Activated T-helper 17 cell treated with anti-CD3 and anti-CD28 coated beads, Interleukin-2, amount 50 U/mL, for 72 hours (primary cell): ENCODE data around the gene ABCA1. TPM values are rescaled to one million over a fixed set of nuclear protein-coding genes. Genes with fewer than 3 reads are reported as not detected.

Experiments used
- ATAC-seq: fragments of 150-1000 bp; cut with Tn5 transposase; replicated peaks from 2 replicates; pipeline ENCODE4 v1.10.0; 2021; ENCODE audit warnings: mild to moderate bottlenecking, moderate library complexity
- H3K27ac Mint-ChIP-seq: one replicate; pipeline ENCODE4 v1.8.0; 2022; ENCODE audit warnings: mixed read lengths
- H3K27me3 Mint-ChIP-seq: one replicate; pipeline ENCODE4 v1.8.0; 2022; ENCODE audit warnings: mixed read lengths
- H3K36me3 Mint-ChIP-seq: one replicate; pipeline ENCODE4 v1.8.0; 2022; ENCODE audit warnings: low read depth, mild to moderate bottlenecking, mixed read lengths
- H3K4me1 Mint-ChIP-seq: one replicate; pipeline ENCODE4 v1.8.0; 2022; ENCODE audit warnings: mixed read lengths
- H3K4me3 Mint-ChIP-seq: one replicate; pipeline ENCODE4 v1.8.0; 2022; ENCODE audit warnings: mild to moderate bottlenecking, mixed read lengths
- H3K9me3 Mint-ChIP-seq: one replicate; pipeline ENCODE4 v1.8.0; 2022; ENCODE audit warnings: mixed read lengths
- total RNA-seq, 2 donors: library from RNA; stranded (reverse); gene quantifications; one replicate each; pipeline ENCODE4 v1.2.3, GENCODE V29; 2022

ABCA1 gene
- total RNA-seq, 2 donors from 2014 or later, result 4.3 to 5.4 TPM

DNA sequence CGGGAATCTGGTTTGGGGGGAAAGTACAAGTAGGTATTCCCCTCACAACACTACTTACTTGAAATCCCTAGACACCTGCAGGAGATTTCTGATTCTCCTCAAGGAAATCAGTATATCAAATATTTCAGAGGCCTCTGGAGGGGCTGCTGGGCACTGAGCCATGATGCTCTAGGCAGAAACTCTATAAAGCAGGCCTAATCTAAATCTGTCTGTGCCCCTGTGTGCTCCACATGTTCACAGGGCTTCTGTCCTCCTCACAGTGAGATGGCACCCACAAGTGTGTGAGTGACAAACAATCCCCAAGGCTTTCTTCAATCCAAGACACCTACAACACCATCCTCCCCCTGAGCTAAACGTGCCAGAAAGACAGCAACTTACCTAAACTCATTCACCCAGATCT is 125.0 kb downstream of the ABCA1 start:
- no peak for ATAC-seq
- peaks cover 54% of the 10 kb centered on the region for H3K36me3 Mint-ChIP-seq
- H3K4me3 Mint-ChIP-seq, result no peak overlapping the region
- H3K27ac Mint-ChIP-seq, result no peak overlapping the region
- H3K4me1 Mint-ChIP-seq, result no peaks in the 10 kb centered on the region
- H3K9me3 Mint-ChIP-seq, result no peaks in the 10 kb centered on the region
- no peaks in the 10 kb centered on the region for H3K27me3 Mint-ChIP-seq

DNA sequence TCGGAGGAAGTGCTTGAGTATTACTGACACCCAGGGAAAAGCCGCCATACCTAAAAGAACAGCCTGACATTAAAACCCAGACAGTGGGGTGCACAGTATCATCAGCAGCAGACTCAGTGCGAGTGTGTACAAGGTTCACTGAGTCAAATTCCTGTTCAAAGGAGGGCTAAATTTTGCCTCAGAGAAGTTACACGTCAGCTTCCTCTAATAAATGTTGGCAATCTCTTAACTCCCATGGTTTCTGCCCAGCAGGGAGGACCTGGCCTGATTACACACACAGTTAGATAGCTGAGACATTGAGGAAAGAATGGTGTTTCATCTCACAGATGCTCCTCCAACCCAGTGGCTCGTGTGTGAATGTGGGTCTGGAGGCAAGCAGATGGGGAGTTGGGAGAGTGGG is 125.8 kb downstream of the ABCA1 start:
- H3K27ac Mint-ChIP-seq, result no peak overlapping the region
- no peaks in the 10 kb centered on the region for H3K27me3 Mint-ChIP-seq
- H3K9me3 Mint-ChIP-seq, result no peaks in the 10 kb centered on the region
- no peak for ATAC-seq
- H3K4me3 Mint-ChIP-seq, result no peak overlapping the region
- peaks cover 62% of the 10 kb centered on the region for H3K36me3 Mint-ChIP-seq
- no peaks in the 10 kb centered on the region for H3K4me1 Mint-ChIP-seq

DNA sequence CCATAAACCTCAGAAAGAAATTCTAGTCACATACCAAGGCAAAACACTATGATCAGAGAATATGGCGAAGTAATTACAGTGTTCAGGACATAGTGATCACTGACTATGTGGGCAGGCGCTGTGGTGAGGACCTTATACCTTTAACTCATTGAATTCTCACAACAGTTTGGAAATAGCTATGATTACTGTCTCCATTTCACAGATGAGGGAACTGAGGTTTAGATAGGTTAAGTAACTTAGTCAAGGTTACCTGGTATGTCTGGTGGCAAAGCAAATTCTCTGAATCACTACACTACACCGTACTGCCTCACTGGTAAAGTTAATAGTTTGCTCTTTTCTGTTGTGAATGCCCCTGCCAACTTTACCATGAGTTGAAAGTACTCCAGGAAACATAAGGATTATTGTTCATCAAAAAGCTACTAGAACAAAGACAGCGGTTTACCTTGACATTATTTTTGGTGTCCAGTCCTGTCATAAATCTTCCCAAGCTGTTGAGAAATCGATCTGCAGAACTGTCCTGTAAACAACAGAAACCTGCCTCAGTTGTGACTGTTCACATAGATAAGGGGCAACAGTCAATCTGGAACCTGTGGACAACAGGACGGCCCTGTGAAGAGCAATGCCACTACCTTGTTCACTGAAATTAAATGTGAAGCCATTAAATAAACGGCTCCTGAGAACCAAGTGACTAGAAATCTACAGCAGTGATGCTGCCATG is 127.7 kb downstream of the ABCA1 start:
- H3K27me3 Mint-ChIP-seq, result no peaks in the 10 kb centered on the region
- H3K9me3 Mint-ChIP-seq, result no peaks in the 10 kb centered on the region
- H3K27ac Mint-ChIP-seq, result no peak overlapping the region
- ATAC-seq, result no peak
- peaks cover 62% of the 10 kb centered on the region for H3K36me3 Mint-ChIP-seq
- H3K4me1 Mint-ChIP-seq, result no peaks in the 10 kb centered on the region
- no peak overlapping the region for H3K4me3 Mint-ChIP-seq

GRCh38 chr9:104798209-104798995 is 129.6 kb downstream of the ABCA1 start:
- Mint-ChIP-seq H3K4me1 (no peaks in the 10 kb centered on the region), H3K27me3 (no peaks in the 10 kb centered on the region), H3K36me3 (peaks cover 73% of the 10 kb centered on the region), H3K4me3 (no peak overlapping the region), H3K27ac (no peak overlapping the region), H3K9me3 (no peaks in the 10 kb centered on the region)
- ATAC-seq, result no peak

- no peak for ATAC-seq
- H3K36me3 Mint-ChIP-seq, result peaks cover 78% of the 10 kb centered on the region
- H3K9me3 Mint-ChIP-seq, result no peaks in the 10 kb centered on the region
- no peaks in the 10 kb centered on the region for H3K4me1 Mint-ChIP-seq
- H3K27me3 Mint-ChIP-seq, result no peaks in the 10 kb centered on the region
- no peak overlapping the region for H3K4me3 Mint-ChIP-seq
- no peak overlapping the region for H3K27ac Mint-ChIP-seq
Observed at GRCh38 chr9:104795857-104796256, 132.1 kb downstream of the ABCA1 start.

DNA sequence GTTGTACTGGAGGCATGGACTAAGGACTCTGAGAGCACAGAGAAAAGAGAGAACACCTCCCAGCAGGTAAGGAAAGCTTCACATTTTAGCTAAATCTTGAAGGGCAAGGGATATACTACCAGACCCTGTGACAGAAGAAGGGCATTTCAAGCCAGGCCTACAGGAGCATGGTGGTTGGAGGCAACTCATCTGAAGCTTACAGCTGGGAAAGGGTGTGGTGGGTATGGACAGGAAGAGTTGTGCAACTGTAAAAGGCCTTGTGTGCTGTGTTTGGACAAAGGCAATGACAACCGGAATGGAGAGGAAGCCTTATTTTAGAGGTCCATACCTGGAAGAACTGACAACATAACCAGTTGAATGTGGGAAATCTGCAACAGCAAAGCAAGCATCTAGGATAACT is 132.9 kb downstream of the ABCA1 start:
- H3K27ac Mint-ChIP-seq, result no peak overlapping the region
- no peaks in the 10 kb centered on the region for H3K27me3 Mint-ChIP-seq
- H3K4me1 Mint-ChIP-seq, result no peaks in the 10 kb centered on the region
- peaks cover 78% of the 10 kb centered on the region for H3K36me3 Mint-ChIP-seq
- no peak for ATAC-seq
- H3K4me3 Mint-ChIP-seq, result no peak overlapping the region
- no peaks in the 10 kb centered on the region for H3K9me3 Mint-ChIP-seq

DNA sequence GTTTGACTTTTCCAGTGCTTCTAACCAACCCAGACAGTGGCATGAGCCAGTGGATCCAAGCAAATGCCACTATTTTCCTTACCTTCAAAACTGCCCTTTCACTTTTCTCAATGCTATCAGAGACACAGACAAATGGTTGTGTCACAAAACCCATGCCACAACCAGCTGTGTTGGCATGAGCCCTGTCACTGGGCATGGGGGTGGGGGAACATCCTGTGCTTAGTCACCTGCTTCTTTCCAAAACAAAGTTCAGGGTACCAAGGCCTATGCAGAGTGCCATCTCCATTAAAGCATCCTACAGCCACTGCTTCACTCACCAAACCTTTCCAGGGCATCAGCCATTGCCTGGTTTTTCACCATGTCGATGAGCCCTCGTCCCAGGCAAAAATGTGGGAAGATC is 133.9 kb downstream of the ABCA1 start:
- Mint-ChIP-seq H3K4me3 (no peak overlapping the region), H3K4me1 (no peaks in the 10 kb centered on the region), H3K9me3 (no peaks in the 10 kb centered on the region), H3K27ac (no peak overlapping the region), H3K27me3 (no peaks in the 10 kb centered on the region), H3K36me3 (peaks cover 79% of the 10 kb centered on the region)
- ATAC-seq, result peak; percentile 58

DNA sequence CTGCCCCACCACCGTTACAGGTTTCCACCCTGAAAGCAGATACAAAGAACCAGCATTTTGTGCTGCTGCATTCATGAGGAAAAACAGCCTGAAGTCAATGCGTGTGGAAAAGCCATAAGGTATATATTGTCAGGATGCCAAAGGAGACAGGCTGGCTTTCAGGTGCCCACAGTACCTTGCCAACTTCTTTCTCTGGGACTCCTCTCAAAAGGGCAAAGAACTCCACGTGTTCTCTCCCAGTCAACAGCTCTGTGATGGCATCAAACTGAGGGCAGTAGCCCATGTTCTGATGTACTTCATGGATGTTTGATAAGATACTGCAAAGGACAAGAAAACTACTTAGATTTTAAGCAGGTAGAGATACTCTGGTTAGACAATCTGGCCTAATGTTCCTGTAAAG is 139.7 kb downstream of the ABCA1 start:
- Mint-ChIP-seq H3K27me3 (no peaks in the 10 kb centered on the region), H3K9me3 (no peaks in the 10 kb centered on the region), H3K36me3 (peaks cover 75% of the 10 kb centered on the region), H3K27ac (no peak overlapping the region), H3K4me3 (no peak overlapping the region), H3K4me1 (no peaks in the 10 kb centered on the region)
- no peak for ATAC-seq

DNA sequence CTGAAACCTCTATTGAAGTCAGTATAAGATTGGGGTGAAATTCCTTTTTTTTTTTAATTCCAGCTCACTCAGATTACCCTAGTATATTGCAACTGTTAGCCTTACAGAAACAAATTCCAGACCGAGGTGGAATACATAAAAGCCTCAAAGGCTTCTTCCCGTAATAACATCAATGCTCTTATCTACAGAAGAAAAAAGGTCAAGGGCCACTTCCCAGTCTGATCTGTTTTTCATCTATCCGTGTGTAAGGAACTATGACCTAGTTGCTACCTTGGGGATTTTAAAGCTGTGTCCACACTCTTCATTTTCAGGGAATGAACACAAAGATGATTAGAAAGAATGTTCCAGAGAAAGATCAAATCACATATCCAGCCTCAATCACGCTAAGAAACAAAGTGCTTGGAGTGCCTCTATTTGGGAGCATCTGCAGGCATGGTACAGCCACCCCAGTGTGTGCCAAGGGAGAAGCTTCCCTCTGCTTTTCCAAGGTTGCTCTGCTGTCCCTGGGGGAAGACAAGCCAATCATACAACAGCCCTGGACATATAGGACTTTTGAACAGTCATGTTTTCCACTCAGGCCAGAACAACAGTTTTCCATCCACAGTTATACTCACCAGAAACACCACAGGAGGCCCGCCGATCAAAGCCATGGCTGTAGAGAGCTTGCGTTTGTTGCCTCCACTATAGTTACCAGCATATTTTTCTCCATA is 140.5 kb downstream of the ABCA1 start:
- ATAC-seq, result no peak
- no peak overlapping the region for H3K27ac Mint-ChIP-seq
- H3K36me3 Mint-ChIP-seq, result peaks cover 67% of the 10 kb centered on the region
- H3K4me3 Mint-ChIP-seq, result no peak overlapping the region
- no peaks in the 10 kb centered on the region for H3K9me3 Mint-ChIP-seq
- no peaks in the 10 kb centered on the region for H3K27me3 Mint-ChIP-seq
- H3K4me1 Mint-ChIP-seq, result no peaks in the 10 kb centered on the region

- Mint-ChIP-seq H3K4me3 (no peak overlapping the region), H3K9me3 (no peaks in the 10 kb centered on the region), H3K4me1 (no peaks in the 10 kb centered on the region), H3K36me3 (peaks cover 58% of the 10 kb centered on the region), H3K27ac (no peak overlapping the region), H3K27me3 (no peaks in the 10 kb centered on the region)
- no peak for ATAC-seq
Observed at GRCh38 chr9:104786293-104786692, 141.7 kb downstream of the ABCA1 start.

DNA sequence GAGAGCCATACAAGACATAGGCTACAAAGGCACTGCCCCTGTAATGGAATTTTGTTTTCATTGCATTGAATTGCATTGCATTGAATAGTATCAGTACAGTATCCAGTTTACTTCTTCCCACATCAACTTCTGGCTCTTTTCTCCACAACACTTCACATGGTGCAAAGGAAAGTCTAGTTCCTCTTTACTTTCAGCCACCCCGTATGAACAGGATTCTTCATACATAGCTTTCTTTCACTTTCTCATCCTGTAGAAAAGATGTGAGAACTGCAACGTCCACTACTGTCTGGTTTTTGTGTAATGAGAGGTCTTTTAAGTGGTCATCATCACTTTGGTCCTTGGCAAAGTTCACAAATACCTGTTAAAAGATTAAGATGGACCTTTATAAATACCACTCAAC is 143.9 kb downstream of the ABCA1 start:
- no peaks in the 10 kb centered on the region for H3K27me3 Mint-ChIP-seq
- no peaks in the 10 kb centered on the region for H3K9me3 Mint-ChIP-seq
- H3K4me1 Mint-ChIP-seq, result no peaks in the 10 kb centered on the region
- H3K36me3 Mint-ChIP-seq, result peaks cover 52% of the 10 kb centered on the region
- H3K27ac Mint-ChIP-seq, result no peak overlapping the region
- H3K4me3 Mint-ChIP-seq, result no peak overlapping the region
- no peak for ATAC-seq

DNA sequence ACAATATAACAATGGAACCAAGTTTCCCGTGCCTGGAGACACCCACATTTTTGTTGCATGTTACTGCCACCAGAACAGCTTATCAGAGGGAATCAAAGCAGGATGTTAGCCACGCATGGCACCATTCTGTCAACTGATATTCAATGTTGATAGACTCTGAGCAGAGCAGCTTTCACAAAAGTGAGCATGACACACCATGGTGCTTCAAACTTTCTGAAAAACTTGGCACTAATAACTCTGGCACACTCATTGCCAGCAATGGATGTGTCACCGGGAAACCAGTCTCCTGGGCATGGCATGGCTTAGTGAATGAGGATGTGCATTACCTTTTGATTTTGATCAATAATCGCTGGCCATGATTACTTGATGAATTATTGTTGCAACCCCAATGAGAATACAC is 144.4 kb downstream of the ABCA1 start:
- Mint-ChIP-seq H3K27me3 (no peaks in the 10 kb centered on the region), H3K36me3 (peaks cover 48% of the 10 kb centered on the region), H3K4me3 (no peak overlapping the region), H3K4me1 (no peaks in the 10 kb centered on the region), H3K9me3 (no peaks in the 10 kb centered on the region), H3K27ac (no peak overlapping the region)
- no peak for ATAC-seq

DNA sequence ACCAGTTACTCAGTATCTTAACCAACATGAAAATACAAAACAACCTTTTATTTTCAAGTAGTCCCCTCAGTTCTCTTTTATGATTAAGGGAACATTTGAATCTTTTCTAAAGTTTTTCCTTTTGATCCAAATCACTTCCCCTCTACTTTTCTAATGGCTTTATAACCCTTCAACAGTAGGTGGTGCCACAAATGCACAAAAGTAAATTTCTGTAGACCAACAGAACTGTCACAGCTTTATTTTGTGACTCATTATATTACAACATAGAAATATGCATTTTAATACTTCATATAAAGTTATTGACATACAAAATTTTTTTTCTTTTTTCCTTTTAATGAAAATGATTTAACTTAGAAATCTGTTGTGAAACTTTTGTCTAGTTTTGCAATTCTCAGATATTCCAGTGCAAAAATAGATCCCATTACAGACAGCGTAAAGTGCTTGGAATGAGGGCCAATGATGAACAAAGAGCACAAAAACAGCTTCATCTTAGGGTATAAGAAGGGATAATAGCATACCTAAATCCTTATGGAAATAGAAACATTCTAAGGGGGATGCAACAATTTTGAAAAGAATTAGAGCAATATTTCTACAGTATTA is 147.1 kb downstream of the ABCA1 start:
- ATAC-seq, result no peak
- Mint-ChIP-seq H3K36me3 (peaks cover 22% of the 10 kb centered on the region), H3K27me3 (no peaks in the 10 kb centered on the region), H3K4me1 (no peaks in the 10 kb centered on the region), H3K27ac (no peak overlapping the region), H3K9me3 (no peaks in the 10 kb centered on the region), H3K4me3 (no peak overlapping the region)

DNA sequence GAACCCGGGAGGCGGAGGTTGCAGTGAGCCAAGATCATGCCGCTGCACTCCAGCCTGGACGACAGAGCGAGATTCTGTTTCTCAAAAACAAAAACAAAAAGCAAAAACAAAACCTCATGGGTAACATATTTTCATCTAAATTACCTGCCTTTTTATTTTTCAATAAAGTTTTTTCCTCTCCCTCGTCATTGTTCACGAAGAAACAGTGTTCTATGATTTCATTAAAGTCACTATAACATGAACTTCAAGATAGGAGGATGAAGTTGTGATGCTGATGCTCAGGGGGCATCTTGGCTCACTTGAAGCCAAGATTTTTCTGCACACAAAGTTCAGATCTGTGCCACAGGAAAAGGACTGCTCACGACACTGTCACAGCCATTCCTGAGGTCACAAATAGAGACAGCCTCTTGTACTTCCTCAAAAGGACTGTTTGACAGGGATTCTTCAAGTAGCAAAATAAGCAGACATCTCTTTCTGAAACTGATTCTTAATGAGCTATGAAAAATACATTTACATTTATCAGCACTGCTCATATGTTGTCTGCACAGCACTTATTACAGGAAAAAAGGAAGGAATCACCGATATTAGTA is 147.9 kb downstream of the ABCA1 start:
- Mint-ChIP-seq H3K36me3 (peaks cover 14% of the 10 kb centered on the region), H3K27me3 (no peaks in the 10 kb centered on the region), H3K9me3 (no peaks in the 10 kb centered on the region), H3K27ac (no peak overlapping the region), H3K4me3 (no peak overlapping the region), H3K4me1 (no peaks in the 10 kb centered on the region)
- no peak for ATAC-seq
